Mesenchymal stem cell (in vitro differentiated cells and primary cell): Measurements from ENCODE around the gene TAS2R60.

Source experiments
- DNase-seq: peaks from one replicate; pipeline ENCODE4 v3.0.0-alpha.2; 2013
- H2AFZ ChIP-seq: one replicate; pipeline ENCODE4 v1.6.1; 2013; ENCODE audit warnings: low read depth, mild to moderate bottlenecking, control low read depth, inconsistent platforms, low read length, moderate library complexity
- H2AK5ac ChIP-seq: 2 replicates; pipeline ENCODE4 v1.6.1; 2013; ENCODE audit warnings: low read length, moderate library complexity, mild to moderate bottlenecking, inconsistent platforms; ENCODE audit not compliant: severe bottlenecking
- H2BK120ac ChIP-seq: one replicate; pipeline ENCODE4 v1.6.1; 2013; ENCODE audit warnings: low read depth, mild to moderate bottlenecking, inconsistent platforms, low read length, moderate library complexity
- H2BK12ac ChIP-seq, 2 experiments: one replicate each; pipeline ENCODE4 v1.6.1; 2013; ENCODE audit warnings: inconsistent platforms in 2 of 2, low read length in 2 of 2, mild to moderate bottlenecking in 2 of 2, moderate library complexity in 2 of 2, control low read depth in 1 of 2
- H2BK15ac ChIP-seq: one replicate; pipeline ENCODE4 v1.6.1; 2013; ENCODE audit warnings: mild to moderate bottlenecking, low read depth, inconsistent platforms; ENCODE audit not compliant: poor library complexity, severe bottlenecking
- H2BK5ac ChIP-seq: 2 replicates; pipeline ENCODE4 v1.6.1; 2013; ENCODE audit warnings: low read depth, mild to moderate bottlenecking, low read length, control low read depth, inconsistent platforms; ENCODE audit not compliant: poor library complexity, severe bottlenecking
- H3K14ac ChIP-seq, 2 experiments: one replicate each; pipeline ENCODE4 v1.6.1; 2013; ENCODE audit warnings: inconsistent platforms in 2 of 2, low read length in 2 of 2, control low read depth in 1 of 2, mild to moderate bottlenecking in 1 of 2, moderate library complexity in 1 of 2
- H3K18ac ChIP-seq, 2 experiments: one replicate each; pipeline ENCODE4 v1.6.1; 2013; ENCODE audit warnings: inconsistent platforms in 2 of 2, low read length in 2 of 2, control low read depth in 1 of 2, low read depth in 1 of 2, mild to moderate bottlenecking in 1 of 2
- H3K23ac ChIP-seq, 2 experiments: one replicate each; pipeline ENCODE4 v1.6.1; 2013; ENCODE audit warnings: inconsistent platforms in 2 of 2, low read length in 2 of 2, mild to moderate bottlenecking in 2 of 2, moderate library complexity in 2 of 2, control low read depth in 1 of 2
- H3K27ac ChIP-seq: 2 replicates; pipeline ENCODE4 v1.5.1; 2013; ENCODE audit warnings: mild to moderate bottlenecking, moderate library complexity, low read length, control low read depth, inconsistent platforms; ENCODE audit not compliant: poor library complexity, severe bottlenecking
- H3K27me3 ChIP-seq, 2 experiments: 2 replicates each; pipeline versions ENCODE4 v1.6.1 to v1.7.0; 2013; ENCODE audit warnings: low read length in 2 of 2, mild to moderate bottlenecking in 2 of 2, moderate library complexity in 2 of 2, control low read depth in 1 of 2, inconsistent platforms in 1 of 2; ENCODE audit not compliant: control insufficient read depth in 1 of 2, insufficient read depth in 1 of 2
- H3K36me3 ChIP-seq, 2 experiments: 2 replicates each; pipeline versions ENCODE4 v1.6.1 to v1.7.0; 2013; ENCODE audit warnings: low read length in 2 of 2, control low read depth in 1 of 2, inconsistent platforms in 1 of 2, low read depth in 1 of 2, mild to moderate bottlenecking in 1 of 2; ENCODE audit not compliant: insufficient read depth in 2 of 2, control insufficient read depth in 1 of 2
- H3K4ac ChIP-seq, 2 experiments: one replicate each; pipeline ENCODE4 v1.6.1; 2013; ENCODE audit warnings: inconsistent platforms in 2 of 2, low read length in 2 of 2, mild to moderate bottlenecking in 2 of 2, moderate library complexity in 2 of 2, control low read depth in 1 of 2, low read depth in 1 of 2
- H3K4me1 ChIP-seq: 2 replicates; pipeline ENCODE4 v1.6.1; 2013; ENCODE audit warnings: low read depth, low read length, control low read depth; ENCODE audit not compliant: control insufficient read depth, insufficient read depth
- H3K4me2 ChIP-seq: 2 replicates; pipeline ENCODE4 v1.6.1; 2013; ENCODE audit warnings: low read length, mild to moderate bottlenecking, inconsistent platforms; ENCODE audit not compliant: poor library complexity, severe bottlenecking
- H3K4me3 ChIP-seq, 2 experiments: 2 replicates each; pipeline versions ENCODE4 v1.5.1 to v1.7.0; 2013; ENCODE audit warnings: low read length in 2 of 2, mild to moderate bottlenecking in 2 of 2, control low read depth in 1 of 2, low read depth in 1 of 2; ENCODE audit not compliant: insufficient read depth in 1 of 2
- H3K79me1 ChIP-seq: replicated peaks from 2 replicates; pipeline ENCODE4 v1.6.1; 2013; ENCODE audit warnings: mild to moderate bottlenecking, control low read depth, low read length, inconsistent platforms; ENCODE audit not compliant: poor library complexity, severe bottlenecking
- H3K9ac ChIP-seq: 2 replicates; pipeline ENCODE4 v1.7.0; 2013; ENCODE audit warnings: mild to moderate bottlenecking, low read length, moderate library complexity
- H3K9me3 ChIP-seq: 2 replicates; pipeline ENCODE4 v1.7.0; 2013; ENCODE audit warnings: mild to moderate bottlenecking, low read length; ENCODE audit not compliant: control insufficient read depth
- H4K8ac ChIP-seq: one replicate; pipeline ENCODE4 v1.6.1; 2013; ENCODE audit warnings: inconsistent platforms, mild to moderate bottlenecking, low read length, moderate library complexity
- H4K91ac ChIP-seq: one replicate; pipeline ENCODE4 v1.6.1; 2013; ENCODE audit warnings: mild to moderate bottlenecking, low read length, inconsistent platforms
- WGBS: methylation state at CpG from one replicate; pipeline ENCODE4 v1.1.7; 2013; ENCODE audit warnings: mixed read lengths; 5-methylcytosine and 5-hydroxymethylcytosine counted together

Gene TAS2R60

GRCh38 chr7:143437578-143437977 lies 5.7 kb upstream of the TAS2R60 start:
- Histone ChIP-seq H3K18ac (no peak overlapping the region), H4K8ac (no peak overlapping the region)

GRCh38 chr7:143439866-143440265 lies 3.4 kb upstream of the TAS2R60 start:
- Histone ChIP-seq H2AK5ac (no peak overlapping the region), H3K4me2 (no peak overlapping the region), H3K14ac (no peak overlapping the region), H2BK12ac (no peak overlapping the region), H3K9ac (no peak overlapping the region), H4K91ac (no peak overlapping the region), H3K9me3 (no peaks in the 10 kb centered on the region), H2BK5ac (no peak overlapping the region), H2BK15ac (no peak overlapping the region), H3K36me3 (no peaks in the 10 kb centered on the region), H3K27ac (no peak overlapping the region), H3K4ac (no peak overlapping the region), H3K23ac (no peak overlapping the region), H2AFZ (no peak overlapping the region), H2BK120ac (no peak overlapping the region), H4K8ac (no peak overlapping the region), H3K18ac (no peak overlapping the region), H3K79me1 (no peaks in the 10 kb centered on the region), H3K4me3 (no peak overlapping the region), H3K4me1 (no peaks in the 10 kb centered on the region), H3K27me3 (no peaks in the 10 kb centered on the region)
- WGBS: 79% methylated on average over 1 of the region's 2 CpGs
- DNase-seq: no peak

More at GRCh38 chr7:143437578-143437977, 5.7 kb upstream of the TAS2R60 start:
- H2AK5ac ChIP-seq: no peak overlapping the region
- no peak overlapping the region for H2BK120ac ChIP-seq
- no peaks in the 10 kb centered on the region for H3K9me3 ChIP-seq
- no peak overlapping the region for H2AFZ ChIP-seq
- no peaks in the 10 kb centered on the region for H3K36me3 ChIP-seq
- no peak for DNase-seq
- no peak overlapping the region for H3K4ac ChIP-seq
- no peak overlapping the region for H3K14ac ChIP-seq
- H2BK15ac ChIP-seq: no peak overlapping the region
- no peak overlapping the region for H3K27ac ChIP-seq
- no peak overlapping the region for H3K4me2 ChIP-seq
- H3K79me1 ChIP-seq: no peaks in the 10 kb centered on the region
- H3K27me3 ChIP-seq: no peaks in the 10 kb centered on the region
- no peak overlapping the region for H2BK12ac ChIP-seq
- WGBS: 68% methylated on average over 4 of the region's 4 CpGs
- H3K23ac ChIP-seq: no peak overlapping the region
- no peak overlapping the region for H2BK5ac ChIP-seq
- H3K4me3 ChIP-seq: no peak overlapping the region
- H4K91ac ChIP-seq: no peak overlapping the region
- H3K4me1 ChIP-seq: no peaks in the 10 kb centered on the region
- H3K9ac ChIP-seq: no peak overlapping the region

GRCh38 chr7:143444063-143444782 lies 970 bp downstream of the TAS2R60 start:
- H3K18ac ChIP-seq: no peak overlapping the region
- H2BK12ac ChIP-seq: no peak overlapping the region
- WGBS: 93% methylated on average over 6 of the region's 6 CpGs

GRCh38 chr7:143444785-143445184 lies 1.5 kb downstream of the TAS2R60 start:
- no peak for DNase-seq
- H3K9me3 ChIP-seq: no peaks in the 10 kb centered on the region
- H3K27me3 ChIP-seq: no peaks in the 10 kb centered on the region
- no peak overlapping the region for H2AFZ ChIP-seq
- H3K4me1 ChIP-seq: no peaks in the 10 kb centered on the region
- no peak overlapping the region for H3K4ac ChIP-seq
- H3K4me2 ChIP-seq: no peak overlapping the region
- no peak overlapping the region for H3K4me3 ChIP-seq
- H2BK15ac ChIP-seq: no peak overlapping the region
- no peak overlapping the region for H4K91ac ChIP-seq
- no peak overlapping the region for H2BK12ac ChIP-seq
- H3K36me3 ChIP-seq: no peaks in the 10 kb centered on the region
- no peak overlapping the region for H2BK5ac ChIP-seq
- 95% methylated on average over 1 of the region's 1 CpG for WGBS
- H3K18ac ChIP-seq: no peak overlapping the region
- H2AK5ac ChIP-seq: no peak overlapping the region
- no peaks in the 10 kb centered on the region for H3K79me1 ChIP-seq
- H2BK120ac ChIP-seq: no peak overlapping the region
- no peak overlapping the region for H3K27ac ChIP-seq
- H3K23ac ChIP-seq: no peak overlapping the region
- no peak overlapping the region for H3K9ac ChIP-seq
- no peak overlapping the region for H3K14ac ChIP-seq
- H4K8ac ChIP-seq: no peak overlapping the region

More at GRCh38 chr7:143444063-143444782, 970 bp downstream of the TAS2R60 start:
- no peak overlapping the region for H2AFZ ChIP-seq
- H2BK15ac ChIP-seq: no peak overlapping the region
- no peak overlapping the region for H3K14ac ChIP-seq
- H4K91ac ChIP-seq: no peak overlapping the region
- H3K27ac ChIP-seq: no peak overlapping the region
- no peaks in the 10 kb centered on the region for H3K4me1 ChIP-seq
- no peak overlapping the region for H2AK5ac ChIP-seq
- H3K9me3 ChIP-seq: no peaks in the 10 kb centered on the region
- H3K23ac ChIP-seq: no peak overlapping the region
- no peaks in the 10 kb centered on the region for H3K27me3 ChIP-seq
- H3K4me3 ChIP-seq: no peak overlapping the region
- H3K79me1 ChIP-seq: no peaks in the 10 kb centered on the region
- DNase-seq: no peak
- no peak overlapping the region for H3K4me2 ChIP-seq
- H2BK5ac ChIP-seq: no peak overlapping the region
- H4K8ac ChIP-seq: no peak overlapping the region
- H3K9ac ChIP-seq: no peak overlapping the region
- H2BK120ac ChIP-seq: no peak overlapping the region
- H3K4ac ChIP-seq: no peak overlapping the region
- no peaks in the 10 kb centered on the region for H3K36me3 ChIP-seq
